Neural progenitor cell (in vitro differentiated cells): ENCODE data around the gene NEDD8. TPM values are rescaled to one million over a fixed set of nuclear protein-coding genes. Genes with fewer than 3 reads are reported as not detected.

Experiments
- DNase-seq: peaks from one replicate; pipeline ENCODE4 v3.0.0-alpha.2; 2016; ENCODE audit warnings: low spot score
- H2AFZ ChIP-seq: fragments of 200-600 bp; sonication (generic); replicated peaks from 2 replicates; pipeline ENCODE4 v1.6.1; 2016; ENCODE audit warnings: antibody characterized with exemption
- H3F3A ChIP-seq: fragments of 200-600 bp; sonication (generic); 2 replicates; pipeline ENCODE4 v1.6.1; 2016; ENCODE audit warnings: antibody characterized with exemption, low read depth
- H3K27ac ChIP-seq: fragments of 200-600 bp; sonication (generic); 2 replicates; pipeline ENCODE4 v1.5.1; 2016; ENCODE audit warnings: mild to moderate bottlenecking
- H3K27me3 ChIP-seq: fragments of 200-600 bp; sonication (generic); 2 replicates; pipeline ENCODE4 v1.6.1; 2016; ENCODE audit warnings: mild to moderate bottlenecking, moderate library complexity
- H3K36me3 ChIP-seq: fragments of 200-600 bp; sonication (generic); 2 replicates; pipeline ENCODE4 v1.5.1; 2016
- H3K4me1 ChIP-seq: fragments of 200-600 bp; sonication (generic); 2 replicates; pipeline ENCODE4 v1.6.1; 2016; ENCODE audit warnings: mixed run types
- H3K4me2 ChIP-seq: fragments of 200-600 bp; sonication (generic); 2 replicates; pipeline ENCODE4 v1.6.1; 2016
- H3K4me3 ChIP-seq: fragments of 200-600 bp; sonication (generic); 2 replicates; pipeline ENCODE4 v1.5.1; 2016
- H3K79me2 ChIP-seq: fragments of 200-600 bp; sonication (generic); 2 replicates; pipeline ENCODE4 v1.6.1; 2016; ENCODE audit warnings: low read depth
- H3K9ac ChIP-seq: fragments of 200-600 bp; sonication (generic); 2 replicates; pipeline ENCODE4 v1.6.1; 2016
- H3K9me3 ChIP-seq: fragments of 200-600 bp; sonication (generic); 2 replicates; pipeline ENCODE4 v1.5.1; 2016; ENCODE audit warnings: low read depth
- H4K20me1 ChIP-seq: fragments of 200-600 bp; sonication (generic); 2 replicates; pipeline ENCODE4 v1.6.1; 2016; ENCODE audit warnings: low read depth
- H3K27ac Mint-ChIP-seq: 3 replicates; pipeline ENCODE4 v1.8.0; 2021; ENCODE audit warnings: mixed read lengths
- H3K27me3 Mint-ChIP-seq: 2 replicates; pipeline ENCODE4 v1.8.0; 2022; ENCODE audit warnings: low read depth, mild to moderate bottlenecking, inconsistent platforms, moderate library complexity, mixed read lengths; ENCODE audit not compliant: insufficient read depth
- H3K36me3 Mint-ChIP-seq: 3 replicates; pipeline ENCODE4 v1.8.0; 2021; ENCODE audit warnings: mixed read lengths
- H3K4me1 Mint-ChIP-seq: 3 replicates; pipeline ENCODE4 v1.8.0; 2021; ENCODE audit warnings: mixed read lengths
- H3K4me3 Mint-ChIP-seq: 3 replicates; pipeline ENCODE4 v1.8.0; 2021; ENCODE audit warnings: mild to moderate bottlenecking, moderate library complexity, mixed read lengths
- H3K9me3 Mint-ChIP-seq: 3 replicates; pipeline ENCODE4 v1.8.0; 2020; ENCODE audit warnings: mixed read lengths
- EZH2 ChIP-seq: fragments of 200-600 bp; sonication (generic); IDR thresholded peaks from 2 replicates; pipeline ENCODE4 v1.6.1; 2017; ENCODE audit warnings: antibody characterized with exemption, mild to moderate bottlenecking, moderate library complexity
- EZH2phosphoT487 ChIP-seq: fragments of 200-600 bp; sonication (generic); IDR thresholded peaks from 2 replicates; pipeline ENCODE4 v1.6.1; 2017; ENCODE audit warnings: antibody characterized with exemption
- total RNA-seq: library from RNA; depleted of rRNA; stranded (reverse); fragments of >200 nt; gene quantifications from 2 replicates; pipeline ENCODE4 v1.2.3, GENCODE V29; 2015; ENCODE audit warnings: low replicate concordance
- TF ChIP-seq, protein P1 (sequence below): fragments of 200-600 bp; sonication (generic); IDR thresholded peaks from 2 replicates; pipeline ENCODE4 v1.5.1; 2017; ENCODE audit warnings: antibody characterized with exemption, mild to moderate bottlenecking

The NEDD8 gene
- total RNA-seq, 1 donor from 2014 or later: 220 TPM

GRCh38 chr14:24256960-24257359 is 24.8 kb upstream of the NEDD8 start:
- H3K27ac Mint-ChIP-seq: peak overlapping the region; percentile 39
- H3K9ac ChIP-seq: no peak overlapping the region
- no peaks in the 10 kb centered on the region for H3K36me3 Mint-ChIP-seq

GRCh38 chr14:24255931-24256711 is 24.0 kb upstream of the NEDD8 start:
- H3K9me3 Mint-ChIP-seq: no peaks in the 10 kb centered on the region
- H3K4me3 Mint-ChIP-seq: no peak overlapping the region
- no peak overlapping the region for H3K27ac Mint-ChIP-seq

More at GRCh38 chr14:24256960-24257359, 24.8 kb upstream of the NEDD8 start:
- Histone ChIP-seq H4K20me1 (no peaks in the 10 kb centered on the region), H3K9me3 (no peaks in the 10 kb centered on the region), H3K27ac (no peak overlapping the region), H3K4me2 (no peak overlapping the region), H3K79me2 (no peaks in the 10 kb centered on the region), H3K36me3 (no peaks in the 10 kb centered on the region), H3F3A (no peaks in the 10 kb centered on the region), H3K4me3 (no peak overlapping the region), H3K27me3 (no peaks in the 10 kb centered on the region), H2AFZ (no peak overlapping the region), H3K4me1 (no peaks in the 10 kb centered on the region)
- TF ChIP-seq, protein P1, sequence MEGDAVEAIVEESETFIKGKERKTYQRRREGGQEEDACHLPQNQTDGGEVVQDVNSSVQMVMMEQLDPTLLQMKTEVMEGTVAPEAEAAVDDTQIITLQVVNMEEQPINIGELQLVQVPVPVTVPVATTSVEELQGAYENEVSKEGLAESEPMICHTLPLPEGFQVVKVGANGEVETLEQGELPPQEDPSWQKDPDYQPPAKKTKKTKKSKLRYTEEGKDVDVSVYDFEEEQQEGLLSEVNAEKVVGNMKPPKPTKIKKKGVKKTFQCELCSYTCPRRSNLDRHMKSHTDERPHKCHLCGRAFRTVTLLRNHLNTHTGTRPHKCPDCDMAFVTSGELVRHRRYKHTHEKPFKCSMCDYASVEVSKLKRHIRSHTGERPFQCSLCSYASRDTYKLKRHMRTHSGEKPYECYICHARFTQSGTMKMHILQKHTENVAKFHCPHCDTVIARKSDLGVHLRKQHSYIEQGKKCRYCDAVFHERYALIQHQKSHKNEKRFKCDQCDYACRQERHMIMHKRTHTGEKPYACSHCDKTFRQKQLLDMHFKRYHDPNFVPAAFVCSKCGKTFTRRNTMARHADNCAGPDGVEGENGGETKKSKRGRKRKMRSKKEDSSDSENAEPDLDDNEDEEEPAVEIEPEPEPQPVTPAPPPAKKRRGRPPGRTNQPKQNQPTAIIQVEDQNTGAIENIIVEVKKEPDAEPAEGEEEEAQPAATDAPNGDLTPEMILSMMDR: no peak
- H3K4me3 Mint-ChIP-seq: no peak overlapping the region
- no peak for DNase-seq
- no peaks in the 10 kb centered on the region for H3K4me1 Mint-ChIP-seq
- H3K9me3 Mint-ChIP-seq: no peaks in the 10 kb centered on the region
- H3K27me3 Mint-ChIP-seq: peaks cover 4% of the 10 kb centered on the region

DNA sequence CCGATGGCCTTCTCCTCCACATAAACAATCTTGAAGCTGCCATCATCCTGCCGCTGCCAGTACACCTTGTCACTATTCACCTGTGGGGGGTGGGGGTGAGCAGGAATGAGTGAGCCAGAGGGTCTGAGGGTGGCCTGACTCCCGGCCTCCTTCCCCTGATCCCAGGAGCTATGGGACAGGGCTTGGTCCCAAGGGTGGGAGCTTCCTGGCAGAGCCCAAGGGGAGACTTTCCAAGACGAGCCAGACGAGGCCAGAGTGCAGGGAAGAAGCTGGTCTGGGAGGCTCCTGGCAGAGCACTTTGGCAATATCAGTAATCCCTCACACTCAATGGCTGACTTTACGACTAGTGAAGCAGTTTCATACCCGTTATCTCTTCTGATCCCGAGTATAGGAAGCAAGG is 23.3 kb upstream of the NEDD8 start:
- H3K79me2 ChIP-seq: no peaks in the 10 kb centered on the region
- H3K4me3 ChIP-seq: no peak overlapping the region
- H3F3A ChIP-seq: no peaks in the 10 kb centered on the region
- H3K4me3 Mint-ChIP-seq: no peak overlapping the region
- H3K36me3 Mint-ChIP-seq: no peaks in the 10 kb centered on the region
- no peak overlapping the region for H3K27ac ChIP-seq
- H3K27me3 ChIP-seq: no peaks in the 10 kb centered on the region
- no peaks in the 10 kb centered on the region for H3K9me3 ChIP-seq
- H3K4me2 ChIP-seq: no peak overlapping the region
- no peaks in the 10 kb centered on the region for H3K36me3 ChIP-seq
- no peak overlapping the region for H3K9ac ChIP-seq
- no peaks in the 10 kb centered on the region for H3K9me3 Mint-ChIP-seq
- no peak for DNase-seq
- no peaks in the 10 kb centered on the region for H3K4me1 ChIP-seq
- H3K27me3 Mint-ChIP-seq: peaks cover 2% of the 10 kb centered on the region
- no peaks in the 10 kb centered on the region for H4K20me1 ChIP-seq
- H3K27ac Mint-ChIP-seq: no peak overlapping the region
- H3K4me1 Mint-ChIP-seq: no peaks in the 10 kb centered on the region
- no peak for TF ChIP-seq EZH2
- TF ChIP-seq EZH2phosphoT487: no peak
- TF ChIP-seq, protein P1: no peak
- H2AFZ ChIP-seq: no peak overlapping the region

More at GRCh38 chr14:24255931-24256711, 24.0 kb upstream of the NEDD8 start:
- H3K27ac ChIP-seq: no peak overlapping the region
- Mint-ChIP-seq H3K36me3 (no peaks in the 10 kb centered on the region), H3K27me3 (peaks cover 2% of the 10 kb centered on the region), H3K4me1 (no peaks in the 10 kb centered on the region)
- no peaks in the 10 kb centered on the region for H3K4me1 ChIP-seq
- no peaks in the 10 kb centered on the region for H3K9me3 ChIP-seq
- H3F3A ChIP-seq: no peaks in the 10 kb centered on the region
- H3K36me3 ChIP-seq: no peaks in the 10 kb centered on the region
- H3K79me2 ChIP-seq: no peaks in the 10 kb centered on the region
- no peak overlapping the region for H3K4me3 ChIP-seq
- no peaks in the 10 kb centered on the region for H4K20me1 ChIP-seq
- TF ChIP-seq, protein P1: no peak
- TF ChIP-seq EZH2 (no peak), EZH2phosphoT487 (no peak)
- no peak for DNase-seq
- H3K9ac ChIP-seq: no peak overlapping the region
- no peaks in the 10 kb centered on the region for H3K27me3 ChIP-seq
- H3K4me2 ChIP-seq: no peak overlapping the region
- no peak overlapping the region for H2AFZ ChIP-seq
